Measurements from ENCODE around the gene KIF16B.

The KIF16B gene

GRCh38 chr20:16407251-16408067, 165.8 kb downstream of the KIF16B start:
- H3K9me3 Mint-ChIP-seq: peaks cover 13% of the 10 kb centered on the region
- peaks cover 60% of the 10 kb centered on the region for H3K36me3 Mint-ChIP-seq
- H3K27ac Mint-ChIP-seq: no peak overlapping the region
- no peak for ATAC-seq
- peaks cover 1% of the 10 kb centered on the region for H3K4me1 Mint-ChIP-seq
- no peak overlapping the region for H3K4me3 Mint-ChIP-seq
- H3K27me3 Mint-ChIP-seq: no peaks in the 10 kb centered on the region

- no peak for ATAC-seq
- Mint-ChIP-seq H3K36me3 (peaks cover 60% of the 10 kb centered on the region), H3K27me3 (no peaks in the 10 kb centered on the region), H3K4me3 (no peak overlapping the region), H3K27ac (no peak overlapping the region), H3K9me3 (peaks cover 3% of the 10 kb centered on the region), H3K4me1 (peaks cover 10% of the 10 kb centered on the region)
Measured at GRCh38 chr20:16405254-16405653, 168.0 kb downstream of the KIF16B start.

- Mint-ChIP-seq H3K27me3 (no peaks in the 10 kb centered on the region), H3K36me3 (peaks cover 64% of the 10 kb centered on the region), H3K9me3 (peaks cover 3% of the 10 kb centered on the region)
Measured at GRCh38 chr20:16404640-16405039, 168.6 kb downstream of the KIF16B start.

GRCh38 chr20:16404171-16404570, 169.1 kb downstream of the KIF16B start:
- ATAC-seq: no peak
- Mint-ChIP-seq H3K36me3 (peaks cover 63% of the 10 kb centered on the region), H3K9me3 (no peaks in the 10 kb centered on the region), H3K27me3 (no peaks in the 10 kb centered on the region), H3K4me1 (peaks cover 10% of the 10 kb centered on the region), H3K4me3 (no peak overlapping the region), H3K27ac (no peak overlapping the region)

More at GRCh38 chr20:16404640-16405039, 168.6 kb downstream of the KIF16B start:
- ATAC-seq: no peak
- H3K4me1 Mint-ChIP-seq: peaks cover 10% of the 10 kb centered on the region
- H3K4me3 Mint-ChIP-seq: no peak overlapping the region
- no peak overlapping the region for H3K27ac Mint-ChIP-seq

- Mint-ChIP-seq H3K27me3 (no peaks in the 10 kb centered on the region), H3K4me3 (no peak overlapping the region), H3K36me3 (peaks cover 48% of the 10 kb centered on the region), H3K9me3 (no peaks in the 10 kb centered on the region), H3K27ac (no peak overlapping the region), H3K4me1 (peaks cover 10% of the 10 kb centered on the region)
- ATAC-seq: no peak
Measured at GRCh38 chr20:16400234-16400633, 173.0 kb downstream of the KIF16B start.

- Mint-ChIP-seq H3K9me3 (no peaks in the 10 kb centered on the region), H3K27ac (no peak overlapping the region), H3K4me1 (peaks cover 10% of the 10 kb centered on the region), H3K27me3 (no peaks in the 10 kb centered on the region), H3K36me3 (peaks cover 44% of the 10 kb centered on the region), H3K4me3 (no peak overlapping the region)
- ATAC-seq: no peak
Measured at GRCh38 chr20:16399801-16400200, 173.4 kb downstream of the KIF16B start.

GRCh38 chr20:16397086-16397485, 176.2 kb downstream of the KIF16B start:
- no peak overlapping the region for H3K27ac Mint-ChIP-seq
- H3K27me3 Mint-ChIP-seq: no peaks in the 10 kb centered on the region
- no peak overlapping the region for H3K4me3 Mint-ChIP-seq
- H3K9me3 Mint-ChIP-seq: no peaks in the 10 kb centered on the region
- ATAC-seq: no peak
- H3K4me1 Mint-ChIP-seq: peaks cover 28% of the 10 kb centered on the region
- H3K36me3 Mint-ChIP-seq: peaks cover 45% of the 10 kb centered on the region

- H3K36me3 Mint-ChIP-seq: peaks cover 47% of the 10 kb centered on the region
- H3K9me3 Mint-ChIP-seq: no peaks in the 10 kb centered on the region
- H3K4me1 Mint-ChIP-seq: peaks cover 40% of the 10 kb centered on the region
- H3K27ac Mint-ChIP-seq: no peak overlapping the region
- no peaks in the 10 kb centered on the region for H3K27me3 Mint-ChIP-seq
- no peak for ATAC-seq
- no peak overlapping the region for H3K4me3 Mint-ChIP-seq
Measured at GRCh38 chr20:16395366-16395765, 177.9 kb downstream of the KIF16B start.

GRCh38 chr20:16394784-16395183, 178.5 kb downstream of the KIF16B start:
- H3K9me3 Mint-ChIP-seq: no peaks in the 10 kb centered on the region
- peaks cover 42% of the 10 kb centered on the region for H3K36me3 Mint-ChIP-seq
- no peak overlapping the region for H3K27ac Mint-ChIP-seq
- H3K4me3 Mint-ChIP-seq: no peak overlapping the region
- ATAC-seq: no peak
- H3K4me1 Mint-ChIP-seq: peaks cover 41% of the 10 kb centered on the region
- no peaks in the 10 kb centered on the region for H3K27me3 Mint-ChIP-seq

GRCh38 chr20:16393836-16394235, 179.4 kb downstream of the KIF16B start:
- H3K36me3 Mint-ChIP-seq: peaks cover 38% of the 10 kb centered on the region
- H3K4me1 Mint-ChIP-seq: peaks cover 41% of the 10 kb centered on the region
- H3K4me3 Mint-ChIP-seq: no peak overlapping the region
- no peaks in the 10 kb centered on the region for H3K27me3 Mint-ChIP-seq
- ATAC-seq: no peak
- no peaks in the 10 kb centered on the region for H3K9me3 Mint-ChIP-seq
- no peak overlapping the region for H3K27ac Mint-ChIP-seq

GRCh38 chr20:16393297-16393696, 180.0 kb downstream of the KIF16B start:
- no peaks in the 10 kb centered on the region for H3K9me3 Mint-ChIP-seq
- H3K27ac Mint-ChIP-seq: no peak overlapping the region
- no peak for ATAC-seq
- peaks cover 41% of the 10 kb centered on the region for H3K4me1 Mint-ChIP-seq
- no peaks in the 10 kb centered on the region for H3K27me3 Mint-ChIP-seq
- H3K4me3 Mint-ChIP-seq: no peak overlapping the region
- H3K36me3 Mint-ChIP-seq: peaks cover 33% of the 10 kb centered on the region

GRCh38 chr20:16392346-16392745, 180.9 kb downstream of the KIF16B start:
- ATAC-seq: peak; percentile 91
- peaks cover 26% of the 10 kb centered on the region for H3K36me3 Mint-ChIP-seq

GRCh38 chr20:16390991-16391390, 182.3 kb downstream of the KIF16B start:
- peak overlapping the region; percentile 14 for H3K4me3 Mint-ChIP-seq
- H3K9me3 Mint-ChIP-seq: no peaks in the 10 kb centered on the region
- peak; percentile 87 for ATAC-seq
- H3K27me3 Mint-ChIP-seq: no peaks in the 10 kb centered on the region
- peaks cover 26% of the 10 kb centered on the region for H3K36me3 Mint-ChIP-seq
- H3K27ac Mint-ChIP-seq: peak overlapping the region; percentile 61
- peaks cover 41% of the 10 kb centered on the region for H3K4me1 Mint-ChIP-seq

More at GRCh38 chr20:16392346-16392745, 180.9 kb downstream of the KIF16B start:
- no peaks in the 10 kb centered on the region for H3K27me3 Mint-ChIP-seq
- H3K4me1 Mint-ChIP-seq: peaks cover 41% of the 10 kb centered on the region
- H3K27ac Mint-ChIP-seq: peak overlapping the region; percentile 61
- H3K9me3 Mint-ChIP-seq: no peaks in the 10 kb centered on the region
- H3K4me3 Mint-ChIP-seq: peak overlapping the region; percentile 53

- H3K27me3 Mint-ChIP-seq: no peaks in the 10 kb centered on the region
- no peak overlapping the region for H3K27ac Mint-ChIP-seq
- peaks cover 32% of the 10 kb centered on the region for H3K4me1 Mint-ChIP-seq
- H3K9me3 Mint-ChIP-seq: no peaks in the 10 kb centered on the region
- no peak for ATAC-seq
- H3K36me3 Mint-ChIP-seq: peaks cover 17% of the 10 kb centered on the region
- no peak overlapping the region for H3K4me3 Mint-ChIP-seq
Measured at GRCh38 chr20:16388731-16389130, 184.5 kb downstream of the KIF16B start.

GRCh38 chr20:16387666-16388065, 185.6 kb downstream of the KIF16B start:
- Mint-ChIP-seq H3K27ac (no peak overlapping the region), H3K4me1 (peaks cover 23% of the 10 kb centered on the region), H3K36me3 (peaks cover 12% of the 10 kb centered on the region), H3K4me3 (no peak overlapping the region), H3K9me3 (no peaks in the 10 kb centered on the region), H3K27me3 (no peaks in the 10 kb centered on the region)
- ATAC-seq: no peak

GRCh38 chr20:16385891-16386290, 187.4 kb downstream of the KIF16B start:
- Mint-ChIP-seq H3K36me3 (peaks cover 17% of the 10 kb centered on the region), H3K4me3 (no peak overlapping the region), H3K9me3 (no peaks in the 10 kb centered on the region), H3K4me1 (peaks cover 6% of the 10 kb centered on the region), H3K27ac (no peak overlapping the region), H3K27me3 (no peaks in the 10 kb centered on the region)
- ATAC-seq: no peak

Measured in stimulated activated memory B cell treated with anti-CD40 and anti-IgM and Interleukin-4, amounts not matched to agents 10 μg/mL and 1 μg/mL and 100 μg/mL, for 72 hours (primary cell).